Upper lobe of left lung (tissue), 4 donors: ENCODE results near the gene TIMP1.

Source experiments
- CTCF ChIP-seq, 6 experiments: fragments of 450-650 bp in 4 of 6; fragments of 200-600 bp in 2 of 6; sonication (generic) in 2 of 6; IDR thresholded peaks; one replicate each; pipeline ENCODE4 v1.5.1; 2016 to 2019; ENCODE audit warnings: antibody characterized with exemption in 6 of 6
- EP300 ChIP-seq, 4 donors: sonication (generic); formaldehyde crosslinking; IDR thresholded peaks; one replicate each; pipeline ENCODE4 v1.5.1; 2017; ENCODE audit warnings: antibody characterized with exemption in 4 of 4, control low read depth in 2 of 4

DNA sequence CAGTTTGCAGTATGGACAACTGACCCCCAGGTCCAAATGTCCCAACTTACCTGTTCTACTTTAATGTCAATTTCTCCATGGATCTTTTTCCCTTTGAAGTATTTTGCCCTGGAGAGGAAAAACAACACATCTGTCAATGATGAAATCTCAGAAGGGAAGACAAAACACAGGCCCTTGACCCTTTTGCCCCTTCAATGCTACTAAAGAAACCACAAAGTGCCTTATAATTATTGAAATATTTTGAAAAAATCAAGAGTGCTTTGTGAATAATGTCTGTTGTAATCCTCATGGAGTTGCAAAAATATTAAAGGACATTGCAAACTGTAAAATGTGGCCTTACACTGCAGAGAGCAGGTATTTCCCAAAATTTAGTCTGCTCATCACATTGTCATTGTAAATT is 24.9 kb downstream of the TIMP1 start:
- TF ChIP-seq CTCF (IDR thresholded peaks at IDR 0.05) (no peak), EP300 (IDR thresholded peaks at IDR 0.05) (no peak)
